GM19468 (cell line): ENCODE results near the gene POLR2L.

Source experiments
- ATAC-seq: cut with Tn5 transposase; IDR thresholded peaks from one replicate; pipeline ENCODE4 v1.9.1; 2021; ENCODE audit warnings: mild to moderate bottlenecking, moderate library complexity, moderate number of reproducible peaks; ENCODE audit not compliant: unreplicated experiment; ENCODE audit errors: extremely low read depth

Gene POLR2L

GRCh38 chr11:815675-816432 is 26.5 kb downstream of the POLR2L start:
- no peak for ATAC-seq

DNA sequence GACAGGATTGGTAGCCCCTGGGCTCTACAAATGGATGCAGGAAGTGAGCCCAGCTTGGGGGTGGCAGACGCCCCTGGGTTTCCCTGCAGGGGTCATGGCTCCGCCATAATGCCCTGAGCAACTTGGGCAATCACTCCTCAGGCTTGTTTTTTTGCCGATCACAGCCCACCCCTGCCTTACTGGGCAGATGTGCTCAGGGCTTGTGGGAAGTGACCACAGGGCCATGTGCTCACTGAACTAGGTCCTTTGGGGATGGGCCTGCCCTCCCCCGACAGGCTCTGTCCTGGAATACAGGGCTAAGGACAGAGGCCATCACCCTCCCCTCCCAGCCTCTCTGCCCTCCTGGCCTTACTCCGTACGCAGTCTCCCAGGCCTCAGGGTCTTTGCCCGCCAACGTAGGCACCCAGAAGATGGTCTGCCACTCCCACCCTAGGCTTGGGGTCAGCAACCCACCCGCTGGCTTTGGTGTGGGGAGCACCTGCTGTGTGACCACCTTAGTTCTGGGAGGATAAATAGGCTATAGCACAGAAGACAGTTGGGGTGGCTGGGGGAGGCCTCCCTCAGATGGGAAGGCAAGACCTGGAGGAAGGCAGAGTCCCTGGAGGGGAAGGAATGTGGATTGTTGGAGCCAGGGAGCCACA is 28.8 kb downstream of the POLR2L start:
- ATAC-seq: no peak

- ATAC-seq: no peak
These were observed 29.3 kb downstream of the POLR2L start for GRCh38 chr11:813072-813455.

- ATAC-seq: no peak
These were observed 29.9 kb downstream of the POLR2L start for GRCh38 chr11:812390-812789.

- no peak for ATAC-seq
These were observed 30.7 kb downstream of the POLR2L start for GRCh38 chr11:811446-812245.

- ATAC-seq: no peak
These were observed 32.2 kb downstream of the POLR2L start for GRCh38 chr11:810040-810567.

GRCh38 chr11:809287-810039 is 32.9 kb downstream of the POLR2L start, which contains the start of gene RPLP2:
TSS of gene RPLP2 (plus strand) at chr11:809967. CDS start at chr11:810235, 268 bp downstream.
- peak; percentile 64 for ATAC-seq

- no peak for ATAC-seq
These were observed 33.7 kb downstream of the POLR2L start for GRCh38 chr11:808427-809286.

DNA sequence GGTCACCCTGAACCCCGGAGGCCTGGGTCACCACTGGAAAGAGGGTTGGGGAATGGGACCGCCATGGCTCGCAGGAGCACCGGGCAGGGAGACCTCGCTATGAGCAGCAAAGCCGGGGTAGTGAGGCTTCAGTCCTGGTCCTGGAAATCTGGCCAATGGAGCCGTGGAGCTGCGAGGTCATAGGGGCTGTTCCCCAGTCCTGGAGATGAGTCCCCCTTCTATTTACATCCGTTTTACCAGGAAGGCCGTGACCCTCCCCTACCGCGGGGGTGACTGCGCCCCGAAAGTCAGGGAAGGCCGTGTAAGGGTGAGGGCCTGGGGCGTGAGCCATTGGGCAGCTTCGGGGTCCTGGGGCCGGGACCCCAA is 37.7 kb downstream of the POLR2L start:
- ATAC-seq: no peak

- no peak for ATAC-seq
These were observed 38.3 kb downstream of the POLR2L start for GRCh38 chr11:803770-804598.

DNA sequence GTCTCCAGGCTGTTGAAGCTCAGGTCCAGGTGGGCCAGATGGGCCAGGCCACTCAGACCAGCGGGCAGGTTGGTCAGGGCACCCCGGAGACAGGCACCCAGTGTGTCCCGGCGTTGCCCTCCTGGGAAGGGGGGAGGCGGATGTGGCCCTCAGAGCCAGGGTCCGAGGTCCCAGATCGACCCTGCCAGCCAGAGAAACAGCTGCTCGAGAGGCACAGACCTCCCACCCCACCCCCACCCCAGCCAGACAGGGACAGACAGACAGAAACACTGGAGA is 38.9 kb downstream of the POLR2L start:
- no peak for ATAC-seq

DNA sequence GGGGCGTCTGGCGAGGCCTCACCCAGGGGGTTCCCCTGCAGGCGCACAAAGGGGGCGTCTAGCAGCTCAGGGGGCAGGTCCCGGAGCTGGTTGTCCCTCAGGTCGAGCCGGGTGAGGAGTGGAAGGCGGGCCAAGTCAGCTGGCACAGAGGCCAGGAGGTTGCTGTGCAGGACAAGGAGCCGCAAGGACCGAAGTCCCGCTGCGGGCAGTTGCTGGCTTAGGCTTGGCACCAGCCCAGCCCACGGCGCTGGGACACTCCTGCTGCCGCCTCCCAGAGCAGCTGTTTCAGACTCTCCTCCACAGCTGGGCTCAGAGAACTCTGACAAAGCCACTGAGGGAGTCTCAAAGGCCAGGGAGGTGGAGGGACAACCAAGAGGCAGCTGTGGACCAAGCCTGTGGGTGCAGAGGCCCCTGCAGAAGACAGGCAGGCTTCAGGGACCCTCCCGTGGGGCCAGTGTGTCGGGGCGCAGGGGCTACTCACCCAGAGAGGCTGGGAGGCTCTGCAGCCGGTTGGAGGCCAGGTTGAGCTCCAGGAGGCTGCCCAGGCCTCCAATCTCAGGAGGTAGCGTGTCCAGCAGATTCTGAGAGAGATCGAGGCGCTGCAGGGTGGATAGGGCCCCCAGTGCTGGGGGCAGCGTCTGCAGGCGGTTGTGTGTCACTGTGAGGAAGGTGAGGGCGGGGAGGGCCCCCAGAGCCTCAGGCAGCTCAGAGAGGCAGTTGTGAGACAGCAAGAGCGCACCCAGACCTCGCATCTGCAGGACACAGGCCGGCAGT is 39.4 kb downstream of the POLR2L start:
- no peak for ATAC-seq

GRCh38 chr11:802018-802617 is 40.2 kb downstream of the POLR2L start:
- no peak for ATAC-seq

GRCh38 chr11:801097-801780 is 41.1 kb downstream of the POLR2L start:
- ATAC-seq: no peak

- no peak for ATAC-seq
These were observed 41.9 kb downstream of the POLR2L start for GRCh38 chr11:800473-800872.

- no peak for ATAC-seq
These were observed 42.5 kb downstream of the POLR2L start for GRCh38 chr11:799641-800316.
